GM21737 (cell line): ENCODE measurements around the gene IL6R.

Source experiments
- ATAC-seq: cut with Tn5 transposase; IDR thresholded peaks from one replicate; pipeline ENCODE4 v1.9.1; 2021; ENCODE audit warnings: mild to moderate bottlenecking, moderate library complexity; ENCODE audit not compliant: unreplicated experiment

Gene IL6R

DNA sequence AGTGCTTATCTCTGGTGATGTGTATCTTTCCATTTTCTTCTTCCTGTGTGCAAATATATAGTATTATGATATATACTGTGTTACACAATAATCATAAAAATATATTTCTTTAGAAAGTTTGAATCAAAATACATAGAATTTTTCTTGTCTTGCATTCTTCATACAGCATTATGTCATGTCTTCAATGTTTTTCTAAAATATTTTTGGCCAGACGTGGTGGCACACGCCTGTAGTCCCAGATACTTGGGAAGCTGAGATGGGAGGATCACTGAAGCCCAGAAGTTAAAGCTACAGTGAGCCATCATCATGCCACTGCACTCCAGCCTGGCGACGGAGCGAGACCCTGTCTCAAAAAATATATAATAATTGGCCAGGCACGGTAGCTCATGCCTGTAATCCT lies 41.6 kb downstream of the IL6R start:
- no peak for ATAC-seq

DNA sequence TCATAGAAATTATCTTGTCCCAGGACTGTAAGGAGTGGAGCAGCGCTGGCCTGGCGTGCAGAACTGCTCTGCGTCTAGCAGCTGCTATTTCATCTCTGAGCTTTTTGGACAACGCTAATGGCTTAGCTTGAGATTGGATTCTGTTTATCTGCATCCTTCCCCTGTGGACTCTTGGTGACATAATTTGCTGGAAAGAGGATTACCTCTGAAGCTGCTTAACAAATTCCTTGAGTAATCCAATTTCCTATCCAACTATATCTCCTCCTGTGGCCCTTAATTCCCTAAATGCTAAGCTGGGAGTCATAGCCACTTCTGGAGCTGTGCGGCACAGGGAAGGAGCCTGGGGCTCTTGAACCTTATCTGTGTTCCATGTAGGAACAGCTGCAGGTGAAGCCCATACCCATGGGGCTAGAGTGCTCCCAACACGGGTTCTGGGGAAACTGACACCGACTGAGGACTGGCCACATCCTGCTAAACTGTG lies 43.2 kb downstream of the IL6R start:
- no peak for ATAC-seq

DNA sequence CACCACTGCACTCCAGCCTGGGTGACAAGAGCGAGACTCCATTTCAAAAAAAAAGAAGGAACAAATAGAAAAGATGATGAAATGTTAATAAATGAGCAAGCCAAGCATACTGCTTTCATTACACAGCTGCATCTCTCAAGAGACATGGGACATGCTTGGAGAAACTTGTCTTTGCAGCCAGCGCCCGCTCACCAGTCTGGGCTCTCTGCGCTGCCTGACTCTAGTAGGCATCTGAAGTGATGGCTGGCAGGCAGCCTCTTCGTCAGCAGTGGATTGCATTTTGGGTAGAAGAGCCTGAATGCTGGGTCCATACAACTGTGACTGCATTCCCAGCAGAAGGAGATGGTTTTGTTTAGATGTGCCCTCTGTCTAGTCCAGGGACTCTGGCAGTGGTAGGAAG lies 48.0 kb downstream of the IL6R start:
- no peak for ATAC-seq

DNA sequence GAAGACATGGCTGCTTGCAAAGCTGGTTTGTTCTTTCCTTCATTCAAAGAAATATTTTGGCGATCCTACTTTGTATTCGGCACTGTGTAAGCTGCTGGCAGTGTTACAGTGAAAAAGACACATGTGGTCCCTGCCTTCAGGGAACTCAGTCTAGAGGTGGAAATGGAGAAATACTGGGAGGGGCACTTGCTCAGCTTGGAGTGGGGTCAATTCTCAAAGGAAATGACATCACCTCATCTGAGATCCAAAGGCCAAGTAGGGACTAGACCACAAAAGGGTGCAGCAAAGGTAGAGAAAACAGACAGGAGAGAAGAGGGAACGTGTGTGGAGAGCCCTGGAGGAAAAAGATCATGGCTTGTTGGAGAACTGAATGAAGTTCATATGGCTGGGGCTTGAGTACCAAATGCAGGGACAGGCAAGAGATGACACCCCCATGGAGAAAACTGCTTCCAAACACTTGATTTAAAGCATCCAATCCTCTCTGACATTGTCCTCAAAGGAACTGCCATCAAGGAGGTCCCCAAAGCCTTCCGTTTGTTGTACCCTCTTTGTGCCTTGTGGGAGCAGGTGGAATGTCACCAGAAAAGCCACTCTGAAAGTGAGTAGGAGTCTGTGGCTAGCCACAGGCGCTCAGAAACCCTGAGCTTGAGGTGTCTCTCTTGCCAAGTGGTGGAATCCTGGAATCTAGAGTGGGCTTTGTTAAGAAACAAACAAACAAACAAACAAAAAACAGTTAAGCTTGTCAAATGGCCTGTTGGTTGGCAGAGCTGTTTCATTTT lies 48.6 kb downstream of the IL6R start:
- ATAC-seq, result no peak

DNA sequence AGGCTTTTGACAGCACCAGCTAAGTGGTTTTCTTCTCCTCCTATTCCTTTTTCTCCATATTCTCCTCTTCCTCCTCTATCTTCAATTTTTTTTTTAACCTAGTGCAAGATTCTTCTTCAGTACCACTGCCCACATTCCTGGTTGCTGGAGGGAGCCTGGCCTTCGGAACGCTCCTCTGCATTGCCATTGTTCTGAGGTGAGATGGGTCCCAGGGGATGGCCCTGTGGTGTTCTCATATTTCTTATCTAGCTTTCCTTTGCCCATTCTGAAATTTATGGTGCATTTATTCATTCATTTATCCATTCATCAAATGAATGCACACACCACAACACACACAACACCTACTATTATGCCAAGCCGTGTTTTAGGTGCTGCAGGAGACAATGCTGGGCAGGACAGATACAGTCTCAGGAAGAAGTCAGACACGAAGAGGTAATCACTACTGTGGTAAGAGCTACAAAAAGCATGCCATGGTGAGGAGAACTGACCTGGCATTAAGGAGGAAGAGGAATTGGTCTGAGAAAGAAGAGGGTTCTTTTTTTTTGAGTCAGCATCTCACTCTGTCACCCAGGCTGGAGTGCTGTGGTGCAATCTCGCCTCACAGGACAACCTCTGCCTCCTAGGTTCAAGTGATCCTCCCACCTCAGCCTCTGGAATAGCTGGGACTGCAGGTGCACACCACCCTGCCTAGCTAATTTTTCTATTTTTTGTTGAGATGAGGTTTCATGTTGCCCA lies 49.4 kb downstream of the IL6R start:
- no peak for ATAC-seq

DNA sequence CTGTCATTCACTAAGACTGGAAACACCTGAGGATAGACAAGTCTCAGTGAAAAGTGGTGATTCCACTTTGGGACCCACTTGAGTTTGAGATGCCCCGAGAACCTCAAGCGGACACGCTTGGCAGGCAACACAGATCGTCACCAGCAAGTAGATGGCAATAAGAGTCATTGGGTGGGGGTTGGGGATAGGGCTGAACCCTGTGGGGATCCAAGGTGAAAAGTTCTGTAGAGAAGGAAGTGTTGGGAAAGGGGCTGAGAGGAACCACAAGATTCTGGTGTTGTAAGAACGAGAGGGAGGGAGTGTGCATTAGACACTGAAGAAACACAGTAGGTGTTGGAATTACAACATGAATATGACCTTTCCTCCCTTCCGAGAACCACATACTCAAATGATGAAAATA lies 51.5 kb downstream of the IL6R start:
- ATAC-seq, result no peak

DNA sequence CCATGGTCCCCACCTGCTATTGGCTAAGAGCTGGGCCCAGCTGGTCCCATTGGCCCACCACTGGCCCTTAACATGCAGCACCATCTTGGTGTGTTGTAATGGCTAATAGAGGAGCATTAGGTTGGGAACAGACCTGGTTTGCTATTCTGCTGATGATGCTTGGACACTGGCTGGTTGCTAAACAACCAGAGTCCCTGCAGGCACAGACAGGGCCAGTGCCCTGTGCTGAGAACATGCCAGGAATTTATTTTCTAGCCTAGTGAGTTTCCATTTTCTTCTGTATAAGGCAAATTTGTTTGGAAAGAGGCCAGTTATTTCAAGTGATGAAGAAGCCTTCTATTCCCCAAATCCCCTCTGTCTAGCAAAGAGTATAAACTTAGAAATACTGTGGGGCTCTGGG lies 53.9 kb downstream of the IL6R start:
- ATAC-seq, result no peak

DNA sequence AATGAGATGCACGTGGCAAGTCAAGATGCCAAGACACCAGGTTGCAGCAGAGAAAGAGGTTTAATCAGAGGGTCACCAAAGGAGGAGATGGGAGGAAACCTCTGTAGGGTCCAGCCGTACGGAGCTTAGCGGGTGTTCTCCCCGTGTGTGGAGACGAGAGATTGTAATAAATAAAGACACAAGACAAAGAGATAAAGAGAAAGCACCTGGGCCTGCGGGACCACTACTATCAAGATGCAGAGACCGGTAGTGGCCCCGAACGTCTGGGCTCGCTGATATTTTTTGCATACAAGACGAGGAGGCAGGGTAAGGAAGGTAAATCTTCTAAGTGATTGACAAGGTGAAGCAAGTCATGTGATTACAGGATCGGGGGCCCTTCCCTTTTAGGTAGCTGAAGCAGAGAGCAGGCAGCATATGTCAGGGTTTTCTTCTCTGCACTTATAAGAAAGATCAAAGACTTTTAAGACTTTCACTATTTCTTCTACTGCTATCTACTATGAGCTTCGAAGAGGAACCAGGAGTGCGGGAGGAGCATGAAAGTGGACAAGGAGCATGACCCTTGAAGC lies 55.6 kb downstream of the IL6R start:
- no peak for ATAC-seq

DNA sequence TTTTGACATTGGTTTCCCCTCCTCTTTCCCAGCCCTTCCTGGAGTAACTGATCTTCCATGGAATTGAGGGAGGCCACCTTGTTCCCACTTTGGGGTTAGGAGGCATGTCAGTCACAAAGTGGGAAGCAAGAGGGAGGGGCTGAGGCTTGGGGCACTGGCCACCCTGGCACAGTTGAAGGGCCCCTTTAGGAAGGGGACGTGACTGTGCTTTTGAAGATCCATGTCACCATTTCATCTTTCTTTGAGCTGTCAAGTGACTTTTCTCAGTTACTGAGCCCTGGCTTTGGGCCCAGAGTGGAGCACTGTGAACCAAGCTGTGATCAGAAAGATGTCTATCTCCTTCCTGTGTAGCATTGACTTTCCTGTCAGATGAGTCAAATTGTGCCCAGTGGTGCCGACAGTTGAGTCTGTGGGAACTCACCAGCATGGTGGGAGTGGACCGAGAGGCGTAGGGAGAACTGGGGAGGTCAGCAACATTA lies 58.4 kb downstream of the IL6R start:
- ATAC-seq, result no peak

DNA sequence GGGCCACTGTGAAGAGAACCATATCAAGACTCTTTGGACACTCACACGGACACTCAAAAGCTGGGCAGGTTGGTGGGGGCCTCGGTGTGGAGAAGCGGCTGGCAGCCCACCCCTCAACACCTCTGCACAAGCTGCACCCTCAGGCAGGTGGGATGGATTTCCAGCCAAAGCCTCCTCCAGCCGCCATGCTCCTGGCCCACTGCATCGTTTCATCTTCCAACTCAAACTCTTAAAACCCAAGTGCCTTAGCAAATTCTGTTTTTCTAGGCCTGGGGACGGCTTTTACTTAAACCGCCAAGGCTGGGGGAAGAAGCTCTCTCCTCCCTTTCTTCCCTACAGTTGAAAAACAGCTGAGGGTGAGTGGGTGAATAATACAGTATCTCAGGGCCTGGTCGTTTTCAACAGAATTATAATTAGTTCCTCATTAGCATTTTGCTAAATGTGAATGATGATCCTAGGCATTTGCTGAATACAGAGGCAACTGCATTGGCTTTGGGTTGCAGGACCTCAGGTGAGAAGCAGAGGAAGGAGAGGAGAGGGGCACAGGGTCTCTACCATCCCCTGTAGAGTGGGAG lies 60.6 kb downstream of the IL6R start:
- ATAC-seq, result no peak

DNA sequence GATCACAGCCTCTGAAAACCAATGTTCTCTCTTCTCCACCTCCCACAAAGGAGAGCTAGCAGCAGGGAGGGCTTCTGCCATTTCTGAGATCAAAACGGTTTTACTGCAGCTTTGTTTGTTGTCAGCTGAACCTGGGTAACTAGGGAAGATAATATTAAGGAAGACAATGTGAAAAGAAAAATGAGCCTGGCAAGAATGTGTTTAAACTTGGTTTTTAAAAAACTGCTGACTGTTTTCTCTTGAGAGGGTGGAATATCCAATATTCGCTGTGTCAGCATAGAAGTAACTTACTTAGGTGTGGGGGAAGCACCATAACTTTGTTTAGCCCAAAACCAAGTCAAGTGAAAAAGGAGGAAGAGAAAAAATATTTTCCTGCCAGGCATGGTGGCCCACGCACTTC lies 61.1 kb downstream of the IL6R start:
- no peak for ATAC-seq

DNA sequence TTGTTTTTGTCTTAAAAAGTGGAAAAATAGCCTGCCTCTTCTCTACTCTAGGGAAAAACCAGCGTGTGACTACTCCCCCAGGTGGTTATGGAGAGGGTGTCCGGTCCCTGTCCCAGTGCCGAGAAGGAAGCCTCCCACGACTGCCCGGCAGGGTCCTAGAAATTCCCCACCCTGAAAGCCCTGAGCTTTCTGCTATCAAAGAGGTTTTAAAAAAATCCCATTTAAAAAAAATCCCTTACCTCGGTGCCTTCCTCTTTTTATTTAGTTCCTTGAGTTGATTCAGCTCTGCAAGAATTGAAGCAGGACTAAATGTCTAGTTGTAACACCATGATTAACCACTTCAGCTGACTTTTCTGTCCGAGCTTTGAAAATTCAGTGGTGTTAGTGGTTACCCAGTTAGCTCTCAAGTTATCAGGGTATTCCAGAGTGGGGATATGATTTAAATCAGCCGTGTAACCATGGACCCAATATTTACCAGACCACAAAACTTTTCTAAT lies 61.8 kb downstream of the IL6R start:
- ATAC-seq, result no peak

DNA sequence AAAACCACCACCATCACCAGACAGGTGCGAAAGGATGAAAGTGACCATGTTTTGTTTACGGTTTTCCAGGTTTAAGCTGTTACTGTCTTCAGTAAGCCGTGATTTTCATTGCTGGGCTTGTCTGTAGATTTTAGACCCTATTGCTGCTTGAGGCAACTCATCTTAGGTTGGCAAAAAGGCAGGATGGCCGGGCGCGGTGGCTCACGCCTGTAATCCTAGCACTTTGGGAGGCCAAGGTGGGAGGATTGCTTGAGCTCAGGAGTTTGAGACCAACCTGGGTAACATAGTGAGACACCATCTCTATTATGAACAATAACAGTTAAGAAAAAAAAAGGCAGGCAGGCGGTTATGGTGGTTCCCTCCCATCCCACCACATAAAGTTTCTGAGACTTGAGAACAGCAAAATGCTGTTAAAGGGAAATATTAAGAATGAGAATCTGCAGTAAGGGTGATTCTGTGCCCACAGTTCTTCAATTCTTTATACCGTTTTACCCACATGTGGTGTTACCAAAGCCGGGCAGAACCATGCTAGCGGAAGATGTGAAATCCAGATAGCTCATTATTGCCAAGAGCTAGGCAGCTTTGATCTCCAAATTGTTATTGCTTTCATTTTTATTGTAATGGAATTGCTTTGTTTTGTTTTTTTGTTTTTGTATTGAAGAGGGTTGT lies 62.4 kb downstream of the IL6R start:
- ATAC-seq, result no peak

DNA sequence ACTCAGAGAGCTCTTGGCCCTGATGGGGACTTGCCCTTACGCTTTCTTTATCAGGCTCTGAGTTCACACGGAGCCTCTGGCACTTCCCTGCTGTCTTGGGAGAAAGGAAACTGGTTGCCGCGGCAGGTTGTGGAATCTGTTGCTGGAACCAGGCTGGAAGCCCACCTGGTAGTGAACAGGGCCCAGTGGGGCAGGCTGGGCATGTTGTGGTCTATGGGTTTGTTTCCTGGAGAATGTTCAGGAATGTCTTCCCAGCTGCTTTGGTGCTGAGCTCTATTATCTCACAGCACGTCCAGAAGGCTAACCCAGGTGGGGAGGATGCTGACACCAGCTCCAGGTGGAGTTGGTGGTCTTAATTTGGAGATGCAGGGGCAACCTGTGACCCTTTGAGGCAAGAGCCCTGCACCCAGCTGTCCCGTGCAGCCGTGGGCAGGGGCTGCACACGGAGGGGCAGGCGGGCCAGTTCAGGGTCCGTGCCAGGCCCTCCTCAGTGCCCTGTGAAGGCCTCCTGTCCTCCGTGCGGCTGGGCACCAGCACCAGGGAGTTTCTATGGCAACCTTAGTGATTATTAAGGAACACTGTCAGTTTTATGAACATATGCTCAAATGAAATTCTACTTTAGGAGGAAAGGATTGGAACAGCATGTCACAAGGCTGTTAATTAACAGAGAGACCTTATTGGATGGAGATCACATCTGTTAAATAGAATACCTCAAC lies 63.5 kb downstream of the IL6R start:
- ATAC-seq, result no peak

DNA sequence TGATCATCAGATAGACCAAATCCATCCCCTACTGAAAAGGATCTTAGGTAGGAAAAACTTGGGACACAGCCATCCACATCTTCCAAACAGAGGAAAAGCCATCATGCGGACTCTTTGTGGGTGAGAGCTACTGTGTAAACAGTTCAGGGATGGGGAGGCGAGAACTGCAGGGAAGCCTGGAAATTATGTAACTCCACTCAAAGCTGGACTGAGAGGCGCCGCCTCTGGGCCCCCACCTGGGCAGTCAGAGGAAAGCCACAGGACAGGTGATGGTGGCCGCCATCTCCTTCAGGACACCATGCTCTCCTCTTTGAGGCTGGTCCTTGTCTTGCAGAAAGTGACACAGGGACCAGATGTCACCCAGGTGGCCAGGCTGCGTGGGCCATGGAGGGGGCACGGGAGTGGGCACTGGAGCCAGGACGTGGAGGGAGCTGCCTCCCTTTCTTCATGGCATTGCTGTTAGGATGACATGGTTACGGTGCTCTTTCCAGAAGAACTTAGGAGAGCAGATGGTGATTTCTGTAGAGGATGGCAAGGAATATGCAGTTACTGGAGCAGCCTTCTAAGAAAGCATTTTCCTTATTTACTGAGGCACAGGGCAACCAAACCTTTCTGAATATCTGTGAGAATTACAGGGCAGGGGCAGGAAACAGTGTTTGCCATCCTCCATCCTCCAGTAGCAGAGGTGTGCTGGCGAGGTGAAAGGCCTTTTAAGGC lies 64.9 kb downstream of the IL6R start:
- ATAC-seq, result no peak

DNA sequence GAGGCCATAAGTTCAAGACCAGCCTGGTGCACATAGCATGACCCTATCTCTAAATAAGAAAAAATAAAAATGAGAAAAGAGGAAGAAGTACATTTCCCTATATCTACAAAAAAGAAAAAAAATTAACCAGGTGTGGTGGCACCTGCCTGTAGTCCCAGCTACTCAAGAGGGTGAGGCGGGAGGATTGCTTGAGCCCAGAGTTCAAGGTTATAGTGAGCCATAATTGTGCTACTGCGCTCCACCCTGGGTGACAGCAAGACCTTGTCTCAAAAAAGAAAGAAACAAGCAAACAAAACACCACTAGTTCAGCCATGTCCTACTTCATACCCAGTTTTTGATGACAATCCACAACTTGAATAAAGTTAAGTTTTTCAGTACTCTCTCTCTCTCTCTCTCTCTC lies 66.2 kb downstream of the IL6R start:
- ATAC-seq, result no peak

DNA sequence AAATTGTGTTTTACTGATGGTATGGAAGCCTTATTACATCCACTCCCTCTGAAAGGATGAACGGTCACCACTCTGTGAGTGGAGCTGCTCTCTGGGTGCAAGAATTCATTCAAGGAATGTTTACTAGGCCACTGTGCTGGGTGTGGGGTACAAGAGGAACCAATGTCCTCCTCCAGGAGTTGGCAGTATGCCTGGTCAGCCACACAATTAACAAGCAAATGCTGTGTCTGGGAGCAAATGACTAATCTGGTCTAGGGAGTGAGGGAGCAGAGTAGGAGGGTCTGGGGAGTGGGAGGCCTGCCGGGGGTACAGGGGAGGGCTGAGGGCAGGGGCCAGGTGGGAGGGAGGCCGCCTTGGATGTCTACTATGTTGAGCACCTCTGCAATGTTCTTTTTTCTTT lies 69.7 kb downstream of the IL6R start:
- no peak for ATAC-seq

DNA sequence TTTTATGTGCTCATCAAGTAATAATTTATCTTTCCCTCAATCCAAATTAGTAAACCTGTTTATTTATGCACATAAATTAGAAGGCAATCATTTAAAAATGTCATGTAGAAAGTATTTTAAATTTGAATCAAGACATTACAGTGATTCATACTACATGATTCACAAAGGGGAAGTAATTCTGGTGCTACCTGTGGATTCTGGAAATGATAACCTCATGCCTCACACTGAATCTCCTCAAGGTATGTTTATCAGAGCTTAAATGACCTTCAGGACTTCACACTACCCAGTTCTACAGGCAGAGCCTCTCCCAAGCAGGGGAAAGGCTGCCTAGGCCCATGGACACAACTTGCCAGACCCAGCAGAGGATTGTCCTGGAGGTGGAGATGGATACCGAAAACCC lies 71.6 kb downstream of the IL6R start:
- ATAC-seq, result no peak

DNA sequence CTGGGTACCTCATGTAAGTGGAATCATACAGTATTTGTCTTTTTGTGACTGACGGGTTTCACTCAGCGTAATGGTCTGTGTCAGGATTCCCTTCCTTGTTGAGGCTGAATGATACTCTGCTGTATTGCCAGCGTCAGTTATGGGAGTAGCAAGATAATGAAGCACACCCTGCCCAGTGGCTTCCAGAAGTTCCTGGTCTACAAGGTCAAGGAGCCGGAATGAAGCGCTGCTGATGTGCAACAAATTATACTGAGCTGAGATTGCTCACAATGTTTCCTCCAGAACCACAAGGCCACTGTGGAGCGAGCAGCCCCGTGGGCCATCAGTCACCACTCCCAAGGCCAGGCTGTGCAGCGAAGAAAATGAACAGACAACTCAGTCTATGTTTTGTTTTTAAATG lies 72.9 kb downstream of the IL6R start:
- ATAC-seq, result no peak

DNA sequence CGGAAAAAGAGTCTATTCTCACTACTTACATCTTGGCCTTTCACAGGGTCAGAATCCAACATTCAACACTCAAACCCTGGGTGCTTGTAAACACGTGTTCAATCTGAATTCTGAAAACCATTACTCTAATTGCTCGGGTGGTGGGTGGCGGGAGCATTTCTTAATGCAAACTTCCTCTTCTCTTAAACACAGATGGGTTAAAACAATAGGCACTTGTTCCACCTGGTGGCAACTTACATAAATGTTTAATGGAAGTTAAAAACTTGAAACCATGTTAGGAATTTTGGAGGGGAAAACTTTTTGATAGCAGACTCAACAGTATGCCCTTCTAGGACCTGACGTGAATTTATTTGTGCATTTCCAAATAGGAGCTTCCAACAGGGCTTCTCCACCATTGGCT lies 73.5 kb downstream of the IL6R start:
- no peak for ATAC-seq
